HUES6 (cell line): Measurements from ENCODE around the gene SEPTIN5.
"Not testable (repeated sequence)": the region's sequence is repeated elsewhere in the genome, so short reads cannot be mapped to it uniquely, and the experiment has no call there.

Experiments
- H3K27ac ChIP-seq: 2 replicates; pipeline ENCODE4 v1.7.0; 2013; ENCODE audit warnings: low read depth, mild to moderate bottlenecking, low read length, inconsistent platforms
- H3K27me3 ChIP-seq: 2 replicates; pipeline ENCODE4 v1.6.1; 2013; ENCODE audit warnings: low read length; ENCODE audit not compliant: control insufficient read depth, insufficient read depth
- H3K36me3 ChIP-seq: 2 replicates; pipeline ENCODE4 v1.6.1; 2013; ENCODE audit warnings: low read length; ENCODE audit not compliant: control insufficient read depth, insufficient read depth
- H3K4me1 ChIP-seq: 2 replicates; pipeline ENCODE4 v1.6.1; 2013; ENCODE audit warnings: low read length; ENCODE audit not compliant: control insufficient read depth, insufficient read depth
- H3K4me3 ChIP-seq: 2 replicates; pipeline ENCODE4 v1.5.1; 2013; ENCODE audit warnings: low read depth, low read length
- H3K9ac ChIP-seq: one replicate; pipeline ENCODE4 v1.6.1; 2013; ENCODE audit warnings: mild to moderate bottlenecking, low read length
- H3K9me3 ChIP-seq: 2 replicates; pipeline ENCODE4 v1.6.1; 2013; ENCODE audit warnings: low read depth, low read length; ENCODE audit not compliant: control insufficient read depth, insufficient read depth

SEPTIN5 gene

DNA sequence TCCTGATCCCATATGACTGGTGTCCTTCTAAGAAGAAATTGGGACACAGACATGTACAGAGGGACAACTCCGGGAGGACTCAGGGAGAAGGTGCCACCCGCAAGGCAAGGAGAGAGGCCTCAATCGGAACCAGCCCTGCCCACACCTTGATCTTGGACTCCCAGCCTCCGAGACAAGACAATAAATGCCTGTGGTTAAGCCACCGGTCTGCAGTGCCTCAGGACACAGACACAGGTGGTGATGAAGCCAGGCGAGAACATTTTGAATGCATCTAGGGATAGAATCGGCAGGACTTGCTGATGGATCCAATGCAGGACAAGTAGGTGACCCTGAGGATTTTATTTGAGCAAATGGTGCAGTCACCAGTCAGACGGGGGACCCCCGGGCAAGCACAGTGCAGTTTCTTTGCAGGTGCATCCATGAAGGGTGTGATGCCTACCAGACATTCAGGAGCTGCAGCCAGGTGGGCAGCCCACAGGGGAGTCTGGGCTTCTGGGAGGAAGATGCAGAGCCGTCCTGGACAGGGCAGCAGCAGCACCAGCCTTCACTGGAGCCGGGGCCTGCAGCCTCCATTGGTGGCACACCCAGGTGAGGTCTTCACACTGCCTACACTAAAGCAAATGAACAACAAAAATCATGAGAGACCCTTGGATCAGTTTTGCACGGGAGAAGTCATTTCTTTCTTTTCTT lies 20.2 kb upstream of the SEPTIN5 start:
- Histone ChIP-seq H3K9ac (no peak overlapping the region), H3K4me3 (no peak overlapping the region), H3K27me3 (no peaks in the 10 kb centered on the region), H3K4me1 (peaks cover 13% of the 10 kb centered on the region), H3K9me3 (no peaks in the 10 kb centered on the region), H3K27ac (no peak overlapping the region), H3K36me3 (no peaks in the 10 kb centered on the region)

DNA sequence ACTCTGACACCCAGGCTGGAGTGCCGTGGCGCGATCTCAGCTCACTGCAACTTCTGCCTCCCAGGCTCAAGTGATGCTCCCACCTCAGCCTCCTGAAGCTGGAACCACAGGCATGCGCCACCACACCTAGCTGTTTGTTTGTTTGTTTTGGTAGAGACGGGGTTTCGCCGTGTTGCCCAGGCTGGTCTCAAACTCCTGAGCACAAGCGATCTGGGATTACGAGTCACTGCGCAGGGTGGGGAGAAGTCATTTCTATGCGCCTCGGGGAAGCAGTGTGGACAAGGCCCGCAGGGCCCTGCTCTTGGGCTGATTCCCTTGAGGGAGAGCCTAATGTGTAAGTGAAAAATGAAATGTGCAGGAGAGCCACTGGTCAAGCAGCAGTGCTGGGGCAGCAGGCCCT lies 19.6 kb upstream of the SEPTIN5 start:
- no peak overlapping the region for H3K4me3 ChIP-seq
- no peaks in the 10 kb centered on the region for H3K9me3 ChIP-seq
- no peaks in the 10 kb centered on the region for H3K36me3 ChIP-seq
- no peak overlapping the region for H3K9ac ChIP-seq
- H3K27ac ChIP-seq, result no peak overlapping the region
- no peaks in the 10 kb centered on the region for H3K27me3 ChIP-seq
- H3K4me1 ChIP-seq, result peaks cover 13% of the 10 kb centered on the region

DNA sequence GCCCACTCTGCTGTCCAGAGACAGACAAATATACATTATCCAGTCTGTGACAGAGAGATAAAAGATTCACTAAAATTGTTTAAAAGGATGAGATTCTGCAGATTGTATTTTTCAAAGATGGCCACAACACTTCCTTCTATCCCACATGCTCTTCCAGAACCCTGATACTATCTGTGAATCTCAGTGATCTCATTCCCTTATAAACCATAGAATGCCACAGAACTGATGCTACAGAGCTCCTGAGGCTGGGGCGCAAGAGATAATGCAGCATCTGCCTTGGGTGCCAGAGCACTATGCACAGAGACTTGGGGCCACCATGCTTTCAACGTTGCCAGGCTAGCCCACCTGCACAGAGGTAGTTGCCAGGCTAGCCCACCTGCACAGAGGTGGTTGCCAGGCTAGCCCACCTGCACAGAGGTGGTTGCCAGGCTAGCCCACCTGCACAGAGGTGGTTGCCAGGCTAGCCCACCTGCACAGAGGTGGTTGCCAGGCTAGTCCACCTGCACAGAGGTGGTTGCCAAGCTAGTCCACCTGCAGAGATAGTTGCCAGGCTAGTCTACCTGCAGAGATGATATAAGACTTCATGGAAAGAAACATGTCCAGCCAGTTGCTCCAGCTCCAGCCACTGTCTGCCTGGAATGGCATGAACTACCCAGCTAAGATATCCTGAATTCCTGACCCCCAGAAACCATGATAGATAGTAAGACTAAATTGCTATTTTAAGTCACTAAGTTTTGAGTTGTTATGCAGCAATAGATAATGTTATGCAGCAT lies 17.6 kb upstream of the SEPTIN5 start:
- Histone ChIP-seq H3K9me3 (no peaks in the 10 kb centered on the region), H3K27me3 (no peaks in the 10 kb centered on the region), H3K4me1 (peaks cover 6% of the 10 kb centered on the region), H3K27ac (no peak overlapping the region), H3K4me3 (no peak overlapping the region), H3K9ac (no peak overlapping the region), H3K36me3 (no peaks in the 10 kb centered on the region)

DNA sequence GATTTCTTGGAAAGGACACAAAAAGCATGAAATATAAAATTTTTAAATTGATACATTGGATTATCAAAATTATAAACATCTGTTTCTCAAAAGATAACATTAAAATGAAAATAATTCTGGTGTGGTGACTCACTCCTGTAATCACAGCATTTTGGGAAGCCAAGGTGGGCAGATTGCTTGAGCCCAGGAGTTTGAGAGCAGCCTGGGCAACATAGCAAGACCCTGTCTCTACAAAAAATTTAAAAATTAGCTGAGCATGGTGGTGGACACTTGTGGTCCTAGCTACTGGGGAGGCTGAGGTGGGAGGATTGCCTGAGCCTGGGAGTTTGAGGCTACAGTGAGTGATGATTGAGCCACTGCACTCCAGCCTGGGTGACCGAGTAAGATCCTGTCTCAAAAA lies 16.4 kb upstream of the SEPTIN5 start:
- not testable (repeated sequence) for H3K9me3 ChIP-seq, H3K27me3 ChIP-seq, H3K4me1 ChIP-seq, H3K27ac ChIP-seq, H3K36me3 ChIP-seq, H3K9ac ChIP-seq, H3K4me3 ChIP-seq

DNA sequence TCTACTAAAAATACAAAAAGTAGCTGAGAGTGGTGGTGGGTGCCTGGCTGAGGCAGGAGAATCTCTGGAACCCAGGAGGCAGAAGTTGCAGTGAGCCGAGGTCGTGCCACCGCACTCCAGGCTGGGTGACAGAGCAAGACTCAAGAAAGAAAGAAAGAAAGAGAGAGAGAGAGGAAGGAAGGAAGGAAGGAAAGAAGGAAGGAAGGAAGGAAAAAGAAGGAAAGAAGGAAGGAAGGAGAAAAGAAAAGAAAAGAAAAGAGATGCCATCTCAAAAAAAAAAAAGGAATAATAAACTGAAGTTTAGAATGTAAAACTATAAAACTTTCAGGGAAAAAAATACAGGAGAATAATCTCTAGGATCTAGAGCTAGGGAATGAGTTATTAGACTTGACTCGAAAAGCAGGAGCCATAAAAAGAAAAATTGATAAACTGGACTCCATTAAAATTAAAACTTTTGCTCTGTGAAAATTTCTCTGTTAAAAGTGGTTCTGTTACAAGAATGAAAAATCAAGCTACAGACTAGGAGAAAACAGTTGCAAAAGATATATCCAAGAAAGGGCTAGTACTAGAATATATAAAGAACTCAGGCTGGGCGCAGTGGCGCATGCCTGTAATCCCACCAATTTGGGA lies 13.4 kb upstream of the SEPTIN5 start:
- H3K27ac ChIP-seq, result no peak overlapping the region
- H3K9me3 ChIP-seq, result no peaks in the 10 kb centered on the region
- H3K4me1 ChIP-seq, result peaks cover 19% of the 10 kb centered on the region
- H3K9ac ChIP-seq, result no peak overlapping the region
- no peaks in the 10 kb centered on the region for H3K27me3 ChIP-seq
- H3K4me3 ChIP-seq, result no peak overlapping the region
- no peaks in the 10 kb centered on the region for H3K36me3 ChIP-seq

DNA sequence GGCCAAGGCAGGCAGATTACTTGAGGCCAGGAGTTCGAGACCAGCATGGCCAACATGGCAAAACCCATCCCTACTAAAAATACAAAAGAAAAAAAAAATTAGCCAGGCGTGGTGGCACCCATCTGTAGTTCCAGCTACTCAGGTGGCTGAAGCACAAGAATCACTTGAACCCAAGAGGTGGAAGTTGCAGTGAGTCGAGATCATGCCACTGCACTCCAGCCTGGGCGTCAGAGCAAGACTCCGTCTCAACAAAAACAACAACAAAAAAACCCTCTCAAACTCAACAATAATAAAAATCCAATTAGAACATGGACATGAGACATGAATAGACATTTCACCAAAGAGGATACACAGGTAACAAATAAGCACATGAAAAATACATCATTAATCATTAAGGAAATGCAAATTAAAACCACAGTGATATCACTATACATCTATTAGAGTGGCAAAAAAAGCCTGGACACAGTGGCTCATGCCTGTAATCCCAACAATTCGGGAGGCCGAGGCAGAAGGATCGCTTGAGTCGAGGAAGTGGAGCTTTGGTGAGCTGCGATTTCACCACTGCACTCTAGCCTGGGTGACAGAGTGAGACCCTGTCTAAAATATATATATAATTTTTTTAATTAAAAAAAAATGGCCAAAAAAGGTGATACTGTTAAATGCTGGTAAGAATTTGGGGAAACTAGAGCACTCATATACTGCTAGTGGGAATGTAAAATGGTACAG lies 12.7 kb upstream of the SEPTIN5 start:
- Histone ChIP-seq H3K4me1 (peaks cover 19% of the 10 kb centered on the region), H3K4me3 (no peak overlapping the region), H3K27ac (no peak overlapping the region), H3K36me3 (no peaks in the 10 kb centered on the region), H3K27me3 (no peaks in the 10 kb centered on the region), H3K9ac (no peak overlapping the region), H3K9me3 (no peaks in the 10 kb centered on the region)

DNA sequence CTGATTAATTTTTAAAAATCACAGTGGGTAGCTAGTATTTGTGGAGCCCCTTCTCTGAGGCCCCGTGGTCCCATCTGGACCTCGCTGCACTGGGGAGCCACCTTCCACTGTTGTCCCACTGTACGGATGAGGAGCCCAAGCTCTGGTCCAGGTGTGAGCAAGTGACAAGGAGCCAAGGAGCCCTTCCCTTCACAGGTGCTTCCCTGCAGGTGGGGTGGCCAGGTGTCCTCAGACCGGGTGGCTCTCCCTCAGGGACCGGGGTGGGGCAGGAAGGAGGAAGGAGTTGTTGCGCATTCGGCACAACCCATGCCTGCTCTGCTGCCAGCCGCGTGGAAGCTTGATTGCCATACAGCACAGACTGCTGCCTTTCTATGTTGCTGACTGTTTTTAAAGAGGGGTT lies 10.4 kb upstream of the SEPTIN5 start:
- Histone ChIP-seq H3K4me1 (peaks cover 21% of the 10 kb centered on the region), H3K36me3 (no peaks in the 10 kb centered on the region), H3K4me3 (no peak overlapping the region), H3K9me3 (no peaks in the 10 kb centered on the region), H3K9ac (no peak overlapping the region), H3K27ac (no peak overlapping the region), H3K27me3 (peaks cover 5% of the 10 kb centered on the region; the same call in 1 of the 2 replicates)

DNA sequence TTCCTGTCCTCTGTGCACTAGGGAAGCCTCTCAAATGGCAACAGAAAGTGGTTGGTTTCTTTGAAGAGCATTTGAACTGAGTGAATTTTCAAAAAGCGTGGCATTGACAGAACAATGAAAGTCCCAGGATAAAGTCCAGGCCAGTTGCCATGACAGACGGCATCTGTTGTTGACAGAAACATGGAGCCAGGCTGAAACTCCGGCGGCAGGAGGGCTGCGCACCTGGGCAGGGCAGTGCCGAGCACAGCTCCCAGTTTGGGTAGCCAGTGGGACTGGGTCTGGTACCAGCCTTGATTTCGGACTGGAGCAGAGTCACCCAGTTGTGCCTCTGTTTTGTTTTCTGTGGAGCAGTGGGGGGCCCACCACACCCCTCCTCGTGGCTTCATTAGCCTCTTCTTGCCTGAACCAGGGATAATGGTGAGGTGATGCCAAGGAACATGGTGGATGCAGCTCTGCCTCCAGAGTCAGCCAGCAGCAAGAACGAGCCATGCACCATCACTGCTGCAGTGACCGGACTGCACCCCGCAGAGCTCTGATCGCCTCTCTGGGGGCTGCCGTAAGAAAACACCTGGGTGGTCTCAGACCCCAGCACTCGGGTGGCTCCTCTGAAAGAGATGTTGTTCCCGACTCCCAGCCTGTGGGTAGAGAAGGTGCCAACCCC lies 9.8 kb upstream of the SEPTIN5 start:
- peaks cover 5% of the 10 kb centered on the region; the same call in 1 of the 2 replicates for H3K27me3 ChIP-seq

DNA sequence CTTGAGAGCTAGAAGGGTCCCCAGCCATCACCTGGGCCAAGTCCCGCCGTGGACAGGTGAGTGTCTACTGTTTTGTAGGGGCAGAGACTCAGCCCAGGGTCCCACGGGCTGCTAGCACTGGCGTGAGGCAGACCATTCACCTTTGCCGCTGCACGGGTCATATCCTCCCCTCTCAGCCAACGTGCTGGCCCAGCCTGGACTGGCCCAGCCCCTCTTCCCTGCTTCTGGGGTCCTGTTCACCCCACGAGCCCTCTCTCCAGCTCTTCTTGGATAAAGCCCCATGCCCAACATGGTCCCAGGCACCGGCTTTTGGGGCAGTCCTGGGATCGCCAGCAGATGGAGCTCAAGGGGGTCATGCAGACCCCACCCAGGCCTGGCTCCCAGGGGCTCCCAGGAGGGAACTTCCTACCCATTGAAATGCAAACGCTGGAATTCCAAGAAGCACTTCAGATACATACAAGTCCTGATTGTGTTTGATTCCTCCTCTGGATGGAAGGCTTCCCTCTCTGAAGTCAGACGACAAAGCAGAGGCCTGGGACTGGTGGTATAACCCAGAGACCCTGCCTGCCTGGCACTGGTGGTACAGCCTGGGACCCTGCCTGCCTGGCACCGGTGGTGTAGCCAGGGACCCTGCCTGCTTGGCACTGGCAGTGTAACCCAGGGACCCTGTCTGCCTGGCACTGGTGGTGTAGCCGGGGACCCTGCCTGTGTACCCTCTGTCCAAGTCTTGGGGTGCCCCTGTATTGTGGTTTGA lies 8.9 kb upstream of the SEPTIN5 start:
- Histone ChIP-seq H3K27ac (peak overlapping the region; percentile 62), H3K4me3 (0 out of 2 replicates have a peak overlapping the region, but pooled peaks have one; percentile 15), H3K4me1 (peaks cover 36% of the 10 kb centered on the region), H3K36me3 (no peaks in the 10 kb centered on the region), H3K9me3 (no peaks in the 10 kb centered on the region), H3K9ac (peak overlapping the region; percentile 72), H3K27me3 (peaks cover 5% of the 10 kb centered on the region; the same call in 1 of the 2 replicates)

More for the DNA sequence above, 9.8 kb upstream of the SEPTIN5 start:
- Histone ChIP-seq H3K9ac (no peak overlapping the region), H3K27ac (no peak overlapping the region), H3K4me1 (peaks cover 27% of the 10 kb centered on the region), H3K36me3 (no peaks in the 10 kb centered on the region), H3K9me3 (no peaks in the 10 kb centered on the region), H3K4me3 (no peak overlapping the region)

DNA sequence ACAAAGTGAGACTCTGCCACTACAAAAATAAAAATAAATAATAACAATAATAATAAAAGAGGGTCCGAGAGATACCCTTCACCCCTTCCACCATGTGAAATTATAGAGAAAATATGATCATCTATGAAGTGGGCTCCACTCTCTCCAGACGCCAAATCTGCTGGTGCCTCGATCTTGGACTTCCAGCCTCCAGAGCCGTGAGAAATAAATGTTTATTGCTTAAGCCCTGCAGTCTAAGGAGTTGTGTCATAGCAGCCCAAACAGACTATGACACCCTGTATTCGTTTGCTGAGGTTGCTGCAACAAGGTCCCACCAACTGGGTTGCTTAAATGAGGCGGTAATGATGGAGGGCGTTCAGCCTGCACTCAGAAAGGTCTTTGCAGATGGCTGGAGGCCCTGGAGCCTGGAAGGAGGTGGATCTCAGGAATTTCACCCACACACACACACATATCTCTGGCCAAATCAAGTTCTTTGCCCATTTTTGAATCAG lies 7.6 kb upstream of the SEPTIN5 start:
- H3K36me3 ChIP-seq, result no peaks in the 10 kb centered on the region
- peaks cover 37% of the 10 kb centered on the region for H3K4me1 ChIP-seq
- peaks cover 5% of the 10 kb centered on the region; the same call in 1 of the 2 replicates for H3K27me3 ChIP-seq
- no peaks in the 10 kb centered on the region for H3K9me3 ChIP-seq
- H3K4me3 ChIP-seq, result no peak overlapping the region
- no peak overlapping the region for H3K27ac ChIP-seq
- no peak overlapping the region for H3K9ac ChIP-seq
